NCI-H774 (cell line): Measurements from ENCODE around the gene CD82.

Experiments
- DNase-seq: peaks from one replicate; lab custom pipeline; 2025; lab: John Stamatoyannopoulos, UW

The CD82 gene

DNA sequence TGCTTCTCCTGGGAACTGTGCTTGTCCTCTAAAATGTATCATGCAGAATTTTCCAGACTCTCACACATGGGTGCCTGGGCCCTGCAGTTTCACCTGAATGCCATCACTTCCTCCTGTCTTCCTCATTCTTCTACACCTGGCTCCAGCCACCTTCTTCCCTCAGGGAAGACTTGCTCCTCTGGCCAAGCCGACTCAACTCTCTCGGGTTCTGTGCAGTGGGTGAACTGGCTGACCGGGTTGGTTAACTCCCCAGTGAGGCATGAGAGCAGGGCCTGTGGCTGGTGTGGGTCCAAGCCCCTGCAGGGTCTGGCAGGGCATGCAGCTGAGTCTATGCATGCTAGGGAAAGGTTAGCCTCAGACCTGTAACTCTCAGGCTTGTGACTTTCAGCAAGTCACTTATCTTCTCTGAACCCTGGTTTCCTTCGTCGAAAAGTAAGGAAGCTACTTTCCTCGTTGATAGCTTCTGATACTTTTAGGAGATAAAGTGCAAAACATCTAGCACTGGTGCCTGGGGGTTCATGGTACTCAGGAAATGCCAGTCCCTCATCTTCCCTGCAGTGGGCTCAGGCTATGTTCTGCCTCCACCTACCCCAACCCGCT lies 11.9 kb downstream of the CD82 start:
- DNase-seq, result no peak

DNA sequence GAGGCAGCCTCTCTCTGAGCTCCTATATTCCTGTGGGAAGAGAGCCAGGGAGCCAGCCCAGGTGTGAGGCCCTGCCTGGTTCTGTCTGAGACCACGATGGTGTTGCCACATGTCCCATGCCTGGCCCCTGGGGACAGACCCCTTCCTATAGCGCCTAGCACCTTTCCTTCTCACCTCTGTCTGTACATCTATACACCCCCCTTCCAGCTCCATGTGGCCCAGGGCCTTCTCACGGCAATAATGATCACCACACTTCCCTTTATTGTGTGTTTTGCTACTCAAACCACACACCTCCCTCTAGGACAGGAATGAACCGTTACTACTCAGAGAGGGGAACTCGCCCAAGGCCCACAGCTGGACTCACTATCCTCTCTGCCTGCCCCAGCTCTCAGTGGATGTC lies 12.8 kb downstream of the CD82 start:
- no peak for DNase-seq

GRCh38 chr11:44579302-44579761 lies 13.9 kb downstream of the CD82 start:
- no peak for DNase-seq

DNA sequence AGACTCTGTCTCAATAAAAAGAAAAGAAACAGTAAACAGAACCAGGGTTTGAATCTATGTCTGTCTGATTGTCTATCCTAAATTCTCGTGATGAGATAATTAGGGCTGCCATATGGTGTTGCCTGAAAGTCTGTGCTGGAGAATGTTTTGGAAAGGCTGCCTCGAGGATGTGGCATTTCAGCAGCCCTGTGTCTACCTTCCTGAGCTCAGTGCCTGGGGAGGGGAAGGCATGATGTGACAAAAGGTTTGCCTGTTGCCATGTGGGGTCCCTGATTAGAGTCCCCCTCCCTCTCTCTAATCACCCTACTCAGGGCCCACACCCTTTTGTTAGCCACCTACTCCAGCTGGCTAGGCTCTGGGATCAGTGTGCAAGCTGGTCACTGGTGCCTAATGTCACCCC lies 15.2 kb downstream of the CD82 start:
- DNase-seq, result no peak

DNA sequence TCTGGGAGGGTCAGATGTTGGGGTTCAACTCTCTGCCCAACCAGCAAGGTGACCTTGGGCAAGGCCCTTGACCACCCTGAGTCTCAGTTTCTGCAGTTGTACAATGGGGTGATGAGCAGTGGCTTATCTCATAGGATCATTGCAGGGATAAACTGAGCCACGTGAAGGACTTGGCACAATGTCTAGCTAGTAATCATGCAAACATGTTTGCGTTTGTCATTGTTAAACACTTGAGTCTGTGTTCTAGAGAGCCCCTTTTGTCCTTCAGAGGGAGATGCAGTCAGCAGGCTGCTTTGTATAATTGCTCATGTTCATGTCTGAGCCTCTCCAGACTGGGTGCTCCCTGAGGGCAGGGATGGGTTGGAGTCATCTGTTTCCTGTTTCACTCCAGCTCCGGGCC lies 15.8 kb downstream of the CD82 start:
- peak; percentile 65 for DNase-seq

DNA sequence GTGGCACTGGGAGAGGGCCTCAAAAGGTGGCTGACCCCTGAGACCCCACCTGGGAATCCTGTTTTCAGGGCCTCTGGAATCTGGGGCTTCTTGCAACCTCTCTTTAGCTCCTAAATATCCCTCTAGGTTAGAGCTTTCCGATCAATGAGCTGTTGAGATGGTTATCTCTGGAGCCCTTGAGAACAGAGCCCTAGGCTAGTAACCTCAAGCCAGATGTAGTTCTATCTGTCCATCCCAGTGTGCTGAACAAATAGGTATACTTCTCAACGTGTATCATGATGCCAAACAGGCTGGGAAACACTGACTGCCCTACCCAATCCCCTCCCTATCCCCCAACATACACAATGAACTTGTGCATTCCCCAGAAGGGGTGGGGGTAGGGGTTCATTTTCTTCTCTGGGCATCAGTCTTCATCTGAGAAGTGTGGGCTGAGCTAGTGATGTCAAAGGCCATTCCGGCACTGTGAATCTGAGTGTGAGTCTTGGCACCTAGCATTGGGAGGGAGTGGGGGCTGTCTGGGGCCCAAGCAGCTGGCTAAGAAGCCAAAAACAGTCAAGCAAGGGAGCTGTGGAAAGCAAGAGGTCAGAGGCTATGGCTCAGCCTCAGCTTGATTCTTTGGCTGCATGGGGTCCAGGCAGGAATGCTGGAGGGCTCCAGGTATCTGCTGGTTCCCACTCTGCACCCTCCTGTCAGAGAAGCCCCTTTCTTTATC lies 17.3 kb downstream of the CD82 start:
- DNase-seq, result no peak

DNA sequence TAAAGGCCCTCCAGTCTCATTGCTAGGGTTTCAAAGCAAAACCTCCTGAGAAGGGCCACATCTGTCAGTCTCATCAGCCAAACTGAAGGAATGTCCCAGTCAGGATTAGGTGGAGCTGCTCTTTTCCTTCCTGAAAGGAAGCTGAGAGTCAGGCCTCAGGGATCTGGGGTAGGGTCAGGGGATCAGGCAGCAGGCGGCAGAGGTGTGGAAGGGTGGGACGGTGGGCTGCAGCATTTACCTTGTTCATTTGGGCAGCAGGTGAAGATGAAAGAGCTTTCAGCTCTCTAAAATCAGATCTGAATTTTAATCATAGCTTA lies 17.8 kb downstream of the CD82 start:
- DNase-seq, result no peak

- DNase-seq, result no peak
Measured at GRCh38 chr11:44585421-44585820, 20.0 kb downstream of the CD82 start.

GRCh38 chr11:44589301-44589700 lies 23.8 kb downstream of the CD82 start:
- no peak for DNase-seq

DNA sequence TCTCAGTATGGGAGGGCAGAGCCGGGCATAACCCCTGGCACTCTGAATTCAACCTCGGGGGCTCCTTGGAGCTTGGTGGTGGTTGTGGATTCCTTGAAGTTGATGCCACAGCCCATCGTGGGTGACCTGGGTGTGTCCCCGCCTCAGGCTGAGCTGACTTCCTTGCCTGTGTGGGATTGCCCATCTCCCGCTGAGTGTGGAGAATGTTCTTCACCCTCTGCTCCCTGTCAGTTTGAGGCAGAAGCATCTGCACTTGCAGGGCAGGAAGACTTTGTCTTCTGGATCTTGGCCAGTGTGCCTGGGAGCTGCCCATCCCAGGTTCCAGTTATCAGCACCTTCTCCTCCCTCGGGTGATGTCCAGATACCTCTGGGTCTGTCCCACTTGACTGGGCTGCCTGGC lies 25.3 kb downstream of the CD82 start:
- no peak for DNase-seq

DNA sequence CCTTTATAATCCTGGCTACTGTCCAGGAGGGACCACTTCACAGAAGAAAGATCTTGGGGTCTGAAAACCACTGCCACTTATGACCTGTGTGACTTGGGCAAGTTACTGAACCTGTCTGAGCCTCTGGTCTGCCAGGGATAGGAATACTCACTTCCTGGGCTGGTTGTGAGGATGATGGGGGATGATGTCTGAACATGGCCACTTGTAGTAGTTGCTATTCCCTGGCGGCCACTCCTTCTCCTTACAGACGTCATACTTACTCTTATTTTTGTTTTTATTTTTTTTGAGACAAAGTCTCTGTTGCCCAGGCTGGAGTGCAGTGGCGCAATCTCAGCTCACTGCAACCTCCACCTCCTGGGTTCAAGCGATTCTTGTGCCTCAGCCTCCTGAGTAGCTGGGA lies 26.1 kb downstream of the CD82 start:
- DNase-seq, result no peak

GRCh38 chr11:44592125-44592940 lies 26.9 kb downstream of the CD82 start:
- DNase-seq, result no peak

- no peak for DNase-seq
Measured at GRCh38 chr11:44593251-44593650, 27.8 kb downstream of the CD82 start.

- DNase-seq, result no peak
Measured at GRCh38 chr11:44595006-44595405, 29.5 kb downstream of the CD82 start.

GRCh38 chr11:44595964-44596381 lies 30.5 kb downstream of the CD82 start:
- no peak for DNase-seq

GRCh38 chr11:44596525-44597276 lies 31.2 kb downstream of the CD82 start:
- DNase-seq, result no peak

DNA sequence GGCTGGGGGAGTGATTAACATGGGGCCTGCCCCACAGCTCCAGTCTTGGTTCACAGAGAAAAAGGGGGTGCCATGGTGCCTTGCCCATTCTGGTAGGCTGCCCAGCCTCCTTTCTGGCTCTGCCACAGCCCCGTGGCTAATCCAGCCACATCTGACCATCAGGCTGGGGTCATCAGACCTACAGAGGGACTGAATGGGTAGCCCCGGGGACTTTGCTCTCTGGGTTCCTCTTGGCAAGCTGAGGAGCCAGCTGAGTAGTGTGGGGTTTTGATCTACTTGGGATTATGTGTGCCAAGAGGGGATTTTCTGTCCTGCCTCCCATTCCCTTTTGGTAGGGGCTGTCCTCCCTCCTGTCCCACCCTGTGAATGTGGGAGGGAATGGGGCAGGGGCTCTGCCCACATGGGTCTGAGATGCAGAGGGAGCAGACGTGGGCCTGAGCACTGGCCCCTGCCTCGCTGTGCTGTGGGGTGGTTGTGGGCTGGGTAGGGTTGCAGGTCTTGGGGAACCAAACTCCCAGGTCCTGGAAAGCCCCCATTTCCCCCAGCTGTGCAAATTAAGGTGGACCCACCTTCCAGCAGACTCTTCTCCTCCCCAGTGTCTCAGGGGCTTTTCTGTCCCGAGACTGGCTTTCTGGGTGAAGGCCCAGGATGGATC lies 32.0 kb downstream of the CD82 start:
- no peak for DNase-seq

- no peak for DNase-seq
Measured at GRCh38 chr11:44598831-44599230, 33.4 kb downstream of the CD82 start.

GRCh38 chr11:44600261-44600660 lies 34.8 kb downstream of the CD82 start:
- no peak for DNase-seq

GRCh38 chr11:44600839-44601383 lies 35.4 kb downstream of the CD82 start:
- DNase-seq, result no peak

GRCh38 chr11:44601471-44602370 lies 36.3 kb downstream of the CD82 start:
- DNase-seq, result no peak
